Measurements from ENCODE around the gene COG6. TPM values are rescaled to one million over a fixed set of nuclear protein-coding genes. Genes with fewer than 3 reads are reported as not detected.

Gene COG6
- total RNA-seq, 2 experiments from 2014 or later, result 25.5 to 37.3 TPM

GRCh38 chr13:39682788-39683187 lies 27.3 kb downstream of the COG6 start:
- H3K4me1 Mint-ChIP-seq (ENCODE audit: low read depth), result peaks cover 8% of the 10 kb centered on the region
- H3K9me3 Mint-ChIP-seq, result no peaks in the 10 kb centered on the region
- peaks cover 24% of the 10 kb centered on the region for H3K36me3 Mint-ChIP-seq
- no peak overlapping the region for H3K27ac Mint-ChIP-seq
- DNase-seq, result no peak
- H3K4me3 Mint-ChIP-seq, result no peak overlapping the region
- ChIA-PET CTCF (interaction anchor here (1.2 to 5.4 kb wide), 8 partner anchors 10 to 1094 kb away, joined by 3 to 52 read pairs (median 6); no protein-coding TSS in a partner anchor), POLR2A (no interaction called here)
- intact Hi-C loops (cut with micrococcal nuclease), result no loop called here
- H3K27me3 Mint-ChIP-seq, result no peaks in the 10 kb centered on the region

GRCh38 chr13:39684531-39685137 lies 29.2 kb downstream of the COG6 start:
- ChIA-PET POLR2A (no interaction called here), CTCF (interaction anchor here (0.6 to 5.4 kb wide), 14 partner anchors 9 to 1093 kb away, joined by 3 to 52 read pairs (median 4); no protein-coding TSS in a partner anchor)
- Mint-ChIP-seq H3K36me3 (peaks cover 26% of the 10 kb centered on the region), H3K27ac (no peak overlapping the region), H3K4me1 (ENCODE audit: low read depth) (peaks cover 20% of the 10 kb centered on the region), H3K4me3 (no peak overlapping the region), H3K9me3 (no peaks in the 10 kb centered on the region), H3K27me3 (no peaks in the 10 kb centered on the region)
- intact Hi-C loops (cut with micrococcal nuclease), result loop anchor here (1.0 to 2.0 kb wide), 3 partner anchors 93 to 1092 kb away; no protein-coding TSS in a partner anchor
- no peak for DNase-seq

GRCh38 chr13:39685652-39686051 lies 30.2 kb downstream of the COG6 start:
- Mint-ChIP-seq H3K27me3 (no peaks in the 10 kb centered on the region), H3K4me1 (ENCODE audit: low read depth) (peaks cover 20% of the 10 kb centered on the region), H3K27ac (no peak overlapping the region), H3K4me3 (no peak overlapping the region), H3K9me3 (no peaks in the 10 kb centered on the region), H3K36me3 (peaks cover 21% of the 10 kb centered on the region)
- ChIA-PET CTCF (interaction anchor here (0.6 to 5.4 kb wide), 20 partner anchors 9 to 1092 kb away, joined by 3 to 52 read pairs (median 3); no protein-coding TSS in a partner anchor), POLR2A (no interaction called here)
- no peak for DNase-seq
- intact Hi-C loops (cut with micrococcal nuclease), result loop anchor here (2.0 kb wide), 2 partner anchors 257 to 1091 kb away; no protein-coding TSS in a partner anchor

GRCh38 chr13:39688278-39688677 lies 32.8 kb downstream of the COG6 start:
- POLR2A ChIA-PET, result no interaction called here
- Mint-ChIP-seq H3K27ac (peak overlapping the region; percentile 41), H3K4me1 (ENCODE audit: low read depth) (peaks cover 12% of the 10 kb centered on the region), H3K27me3 (no peaks in the 10 kb centered on the region), H3K36me3 (peaks cover 14% of the 10 kb centered on the region), H3K4me3 (no peak overlapping the region), H3K9me3 (no peaks in the 10 kb centered on the region)
- intact Hi-C loops (cut with micrococcal nuclease), result loop anchor here (2.0 kb wide), 2 partner anchors 15 to 89 kb away; no protein-coding TSS in a partner anchor
- no peak for DNase-seq
- CTCF ChIA-PET, result interaction anchor here (1.1 kb wide), 1 partner anchor 1089 kb away, joined by 3 read pairs; no protein-coding TSS in a partner anchor

GRCh38 chr13:39688699-39689405 lies 33.4 kb downstream of the COG6 start:
- peak overlapping the region; percentile 41 for H3K27ac Mint-ChIP-seq
- intact Hi-C loops (cut with micrococcal nuclease), result loop anchor here (2.0 kb wide), 2 partner anchors 14 to 88 kb away; no protein-coding TSS in a partner anchor
- CTCF ChIA-PET, result interaction anchor here (1.1 kb wide), 1 partner anchor 1088 kb away, joined by 3 read pairs; no protein-coding TSS in a partner anchor
- DNase-seq, result no peak
- no peaks in the 10 kb centered on the region for H3K9me3 Mint-ChIP-seq
- H3K4me1 Mint-ChIP-seq (ENCODE audit: low read depth), result peaks cover 12% of the 10 kb centered on the region
- peaks cover 14% of the 10 kb centered on the region for H3K36me3 Mint-ChIP-seq
- POLR2A ChIA-PET, result no interaction called here
- no peak overlapping the region for H3K4me3 Mint-ChIP-seq
- H3K27me3 Mint-ChIP-seq, result no peaks in the 10 kb centered on the region

- Mint-ChIP-seq H3K27ac (no peak overlapping the region), H3K36me3 (peaks cover 10% of the 10 kb centered on the region), H3K4me3 (no peak overlapping the region), H3K4me1 (ENCODE audit: low read depth) (peaks cover 12% of the 10 kb centered on the region), H3K9me3 (no peaks in the 10 kb centered on the region), H3K27me3 (no peaks in the 10 kb centered on the region)
- no peak for DNase-seq
- intact Hi-C loops (cut with micrococcal nuclease), result no loop called here
- ChIA-PET CTCF (interaction anchor here (0.8 to 1.6 kb wide), 3 partner anchors 10 to 1085 kb away, joined by 3 to 7 read pairs (median 3); no protein-coding TSS in a partner anchor), POLR2A (no interaction called here)
These were observed 37.4 kb downstream of the COG6 start for GRCh38 chr13:39692660-39693438.

- ChIA-PET POLR2A (no interaction called here), CTCF (no interaction called here)
- Mint-ChIP-seq H3K9me3 (no peaks in the 10 kb centered on the region), H3K36me3 (no peaks in the 10 kb centered on the region), H3K4me1 (ENCODE audit: low read depth) (peaks cover 9% of the 10 kb centered on the region), H3K4me3 (no peak overlapping the region), H3K27ac (no peak overlapping the region), H3K27me3 (no peaks in the 10 kb centered on the region)
- no peak for DNase-seq
- intact Hi-C loops (cut with micrococcal nuclease), result no loop called here
These were observed 43.8 kb downstream of the COG6 start for GRCh38 chr13:39699274-39699673.

- ChIA-PET POLR2A (no interaction called here), CTCF (interaction anchor here (0.6 kb wide), 1 partner anchor 498 kb away, joined by 4 read pairs; no protein-coding TSS in a partner anchor)
- Mint-ChIP-seq H3K4me1 (ENCODE audit: low read depth) (no peaks in the 10 kb centered on the region), H3K4me3 (no peak overlapping the region), H3K36me3 (peaks cover 33% of the 10 kb centered on the region), H3K27me3 (no peaks in the 10 kb centered on the region), H3K27ac (no peak overlapping the region), H3K9me3 (peaks cover 14% of the 10 kb centered on the region)
- intact Hi-C loops (cut with micrococcal nuclease), result no loop called here
- DNase-seq, result no peak
These were observed 57.2 kb downstream of the COG6 start for GRCh38 chr13:39712626-39713025.

- Mint-ChIP-seq H3K4me1 (ENCODE audit: low read depth) (no peaks in the 10 kb centered on the region), H3K4me3 (no peak overlapping the region), H3K9me3 (no peaks in the 10 kb centered on the region), H3K36me3 (peaks cover 40% of the 10 kb centered on the region), H3K27me3 (no peaks in the 10 kb centered on the region), H3K27ac (no peak overlapping the region)
- intact Hi-C loops (cut with micrococcal nuclease), result no loop called here
- no peak for DNase-seq
- ChIA-PET POLR2A (no interaction called here), CTCF (no interaction called here)
These were observed 73.7 kb downstream of the COG6 start for GRCh38 chr13:39729156-39729555.

GRCh38 chr13:39734952-39735351 lies 79.5 kb downstream of the COG6 start:
- H3K27me3 Mint-ChIP-seq, result no peaks in the 10 kb centered on the region
- H3K27ac Mint-ChIP-seq, result no peak overlapping the region
- H3K9me3 Mint-ChIP-seq, result no peaks in the 10 kb centered on the region
- ChIA-PET CTCF (interaction anchor here (0.7 kb wide), 1 partner anchor 208 kb away, joined by 4 read pairs; no protein-coding TSS in a partner anchor), POLR2A (no interaction called here)
- peaks cover 44% of the 10 kb centered on the region for H3K36me3 Mint-ChIP-seq
- H3K4me3 Mint-ChIP-seq, result no peak overlapping the region
- intact Hi-C loops (cut with micrococcal nuclease), result no loop called here
- no peaks in the 10 kb centered on the region for H3K4me1 Mint-ChIP-seq (ENCODE audit: low read depth)
- DNase-seq, result no peak

- ChIA-PET POLR2A (no interaction called here), CTCF (no interaction called here)
- intact Hi-C loops (cut with micrococcal nuclease), result no loop called here
- peaks cover 48% of the 10 kb centered on the region for H3K36me3 Mint-ChIP-seq
- DNase-seq, result no peak
- H3K9me3 Mint-ChIP-seq, result no peaks in the 10 kb centered on the region
- H3K4me3 Mint-ChIP-seq, result no peak overlapping the region
- no peaks in the 10 kb centered on the region for H3K4me1 Mint-ChIP-seq (ENCODE audit: low read depth)
- H3K27me3 Mint-ChIP-seq, result no peaks in the 10 kb centered on the region
- no peak overlapping the region for H3K27ac Mint-ChIP-seq
These were observed 81.6 kb downstream of the COG6 start for GRCh38 chr13:39737047-39737446.

- no peak overlapping the region for H3K27ac Mint-ChIP-seq
- no peak overlapping the region for H3K4me3 Mint-ChIP-seq
- ChIA-PET CTCF (interaction anchor here (0.6 to 0.7 kb wide), 4 partner anchors 79 to 1096 kb away, joined by 3 read pairs; no protein-coding TSS in a partner anchor), POLR2A (no interaction called here)
- intact Hi-C loops (cut with micrococcal nuclease), result no loop called here
- no peak for DNase-seq
- peaks cover 25% of the 10 kb centered on the region for H3K36me3 Mint-ChIP-seq
- no peaks in the 10 kb centered on the region for H3K4me1 Mint-ChIP-seq (ENCODE audit: low read depth)
- peaks cover 16% of the 10 kb centered on the region for H3K9me3 Mint-ChIP-seq
- no peaks in the 10 kb centered on the region for H3K27me3 Mint-ChIP-seq
These were observed 85.3 kb downstream of the COG6 start for GRCh38 chr13:39740761-39741160.

Data from activated CD4-positive, alpha-beta memory T cell treated with anti-CD3 and anti-CD28 coated beads for 36 hours (primary cell).